ENCODE results near the gene BCKDK. TPM values are rescaled to one million over a fixed set of nuclear protein-coding genes. Genes with fewer than 3 reads are reported as not detected.

The BCKDK gene
- polyA plus RNA-seq, 1 donor (not counting 4 experiments of a cell fraction or from before 2014, with no cell fraction given) = 19.9 TPM

DNA sequence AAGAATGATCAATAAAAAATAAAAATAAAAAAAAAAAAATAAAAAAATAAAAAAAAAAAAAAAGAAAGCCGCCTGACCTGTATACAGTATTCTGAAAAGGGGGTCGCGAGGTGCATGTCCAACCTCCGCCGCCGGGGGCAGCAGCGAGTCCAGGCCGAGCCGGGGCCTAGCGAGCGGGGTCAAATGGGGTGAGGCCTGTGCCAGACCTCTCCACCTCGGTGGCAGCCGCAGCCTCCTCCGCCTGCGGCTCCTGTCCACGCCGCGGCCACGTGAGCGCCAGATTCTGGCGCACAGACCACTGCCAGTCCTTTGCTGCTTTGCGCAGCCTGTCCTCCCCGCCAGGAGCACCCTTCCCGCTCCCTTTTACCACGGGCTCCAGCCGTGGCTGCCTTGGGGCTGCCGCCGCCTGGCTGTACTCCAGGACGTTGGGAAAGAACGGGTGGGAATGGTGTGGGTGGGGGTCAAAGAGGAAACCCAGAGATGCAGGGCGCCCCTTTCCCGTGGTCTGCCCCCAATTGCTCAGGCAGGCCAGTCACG is 2.4 kb upstream of the BCKDK start:
- Histone ChIP-seq H3K27ac (ENCODE audit: control insufficient read depth, insufficient read depth, low read length) (no peak overlapping the region), H3K9me1 (ENCODE audit: control insufficient read depth, extremely low read depth, insufficient read depth, low read length) (no peaks in the 10 kb centered on the region), H3K27me3 (ENCODE audit: control insufficient read depth, extremely low read depth, insufficient read depth, low read length) (no peaks in the 10 kb centered on the region), H3K4me2 (ENCODE audit: control insufficient read depth, extremely low read depth, insufficient read depth, low read depth, low read length) (peak overlapping the region; percentile 41), H2AFZ (ENCODE audit: control insufficient read depth, low read length) (peak overlapping the region; percentile 79), H3K4me1 (ENCODE audit: control insufficient read depth, extremely low read depth, insufficient read depth, low read length) (peaks cover 5% of the 10 kb centered on the region), H4K20me1 (ENCODE audit: control insufficient read depth, extremely low read depth, insufficient read depth, low read length) (no peaks in the 10 kb centered on the region), H3K36me3 (ENCODE audit: control insufficient read depth in 2 of 2, extremely low read depth in 1 of 2, insufficient read depth in 2 of 2, low read length in 2 of 2) (peaks cover 5 to 11% of the 10 kb centered on the region in 2 experiments), H3K4me3 (ENCODE audit: control insufficient read depth in 2 of 3, extremely low read depth in 1 of 3, insufficient read depth in 2 of 3, low read depth in 1 of 3, low read length in 3 of 3) (no peak overlapping the region), H3K79me2 (ENCODE audit: control insufficient read depth, insufficient read depth, low read length) (peaks cover 15% of the 10 kb centered on the region), H3K9me3 (ENCODE audit: control insufficient read depth, low read depth, low read length) (no peaks in the 10 kb centered on the region), H3K9ac (ENCODE audit: control insufficient read depth, extremely low read depth, insufficient read depth, low read length) (no peak overlapping the region)
- no peak for TF ChIP-seq EZH2 (IDR thresholded peaks at IDR 0.05; ENCODE audit: low read length)
- peak; percentile 62 to 85 (median 84) for TF ChIP-seq CTCF (optimal IDR thresholded peaks at IDR 0.05 in 1 of 3, IDR thresholded peaks at IDR 0.05 in 1 of 3, conservative IDR thresholded peaks at IDR 0.05 in 1 of 3; ENCODE audit: extremely low read depth in 1 of 3, insufficient read depth in 2 of 3, low read length in 3 of 3)
- dilution Hi-C loops (cut with MboI; ENCODE audit: extremely low pct_ligation_motif_present, low sequenced_read_pairs) = no loop called here
- no peak for FAIRE-seq
- DNase-seq (ENCODE audit: low read depth, low spot score) = no peak

GRCh38 chr16:31106509-31107464 is 1.4 kb upstream of the BCKDK start:
- Histone ChIP-seq H2AFZ (ENCODE audit: control insufficient read depth, low read length) (no peak overlapping the region), H3K27ac (ENCODE audit: control insufficient read depth, insufficient read depth, low read length) (no peak overlapping the region)

More at GRCh38 chr16:31106509-31107464, 1.4 kb upstream of the BCKDK start:
- Histone ChIP-seq H4K20me1 (ENCODE audit: control insufficient read depth, extremely low read depth, insufficient read depth, low read length) (no peaks in the 10 kb centered on the region), H3K79me2 (ENCODE audit: control insufficient read depth, insufficient read depth, low read length) (peaks cover 17% of the 10 kb centered on the region), H3K4me1 (ENCODE audit: control insufficient read depth, extremely low read depth, insufficient read depth, low read length) (peaks cover 5% of the 10 kb centered on the region), H3K27me3 (ENCODE audit: control insufficient read depth, extremely low read depth, insufficient read depth, low read length) (no peaks in the 10 kb centered on the region), H3K9me1 (ENCODE audit: control insufficient read depth, extremely low read depth, insufficient read depth, low read length) (no peaks in the 10 kb centered on the region), H3K36me3 (ENCODE audit: control insufficient read depth in 2 of 2, extremely low read depth in 1 of 2, insufficient read depth in 2 of 2, low read length in 2 of 2) (peaks cover 14 to 19% of the 10 kb centered on the region in 2 experiments), H3K9ac (ENCODE audit: control insufficient read depth, extremely low read depth, insufficient read depth, low read length) (no peak overlapping the region), H3K4me3 (ENCODE audit: control insufficient read depth in 2 of 3, extremely low read depth in 1 of 3, insufficient read depth in 2 of 3, low read depth in 1 of 3, low read length in 3 of 3) (no peak overlapping the region), H3K9me3 (ENCODE audit: control insufficient read depth, low read depth, low read length) (no peaks in the 10 kb centered on the region), H3K4me2 (ENCODE audit: control insufficient read depth, extremely low read depth, insufficient read depth, low read depth, low read length) (no peak overlapping the region)
- no peak for FAIRE-seq
- dilution Hi-C loops (cut with MboI; ENCODE audit: extremely low pct_ligation_motif_present, low sequenced_read_pairs) = no loop called here
- no peak for DNase-seq (ENCODE audit: low read depth, low spot score)
- TF ChIP-seq EZH2 (IDR thresholded peaks at IDR 0.05; ENCODE audit: low read length) = no peak
- TF ChIP-seq CTCF (optimal IDR thresholded peaks at IDR 0.05 in 1 of 3, IDR thresholded peaks at IDR 0.05 in 1 of 3, conservative IDR thresholded peaks at IDR 0.05 in 1 of 3; ENCODE audit: extremely low read depth in 1 of 3, insufficient read depth in 2 of 3, low read length in 3 of 3) = no peak
